ENCODE measurements around the gene RP9.

Gene RP9

DNA sequence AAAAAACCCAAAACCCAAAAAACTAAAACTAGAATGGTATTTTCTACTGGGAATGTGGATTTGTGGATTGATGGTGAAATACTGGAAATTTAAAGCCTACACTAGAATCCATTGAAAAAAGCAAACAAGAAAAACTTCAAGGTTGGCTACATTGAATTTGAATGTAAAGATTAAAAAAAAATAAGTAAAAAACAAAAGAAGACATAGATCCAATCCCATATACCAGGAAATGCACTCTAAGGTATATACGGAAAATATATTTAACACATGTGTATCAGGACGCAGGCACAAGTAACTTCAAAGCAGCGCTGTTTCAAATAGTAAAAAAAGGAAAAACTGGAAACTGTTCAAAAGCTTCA is 19.4 kb upstream of the RP9 start:
- H3K4me3 ChIP-seq (ENCODE audit: low read length), result peak overlapping the region; percentile 76
- TF ChIP-seq, protein P1, sequence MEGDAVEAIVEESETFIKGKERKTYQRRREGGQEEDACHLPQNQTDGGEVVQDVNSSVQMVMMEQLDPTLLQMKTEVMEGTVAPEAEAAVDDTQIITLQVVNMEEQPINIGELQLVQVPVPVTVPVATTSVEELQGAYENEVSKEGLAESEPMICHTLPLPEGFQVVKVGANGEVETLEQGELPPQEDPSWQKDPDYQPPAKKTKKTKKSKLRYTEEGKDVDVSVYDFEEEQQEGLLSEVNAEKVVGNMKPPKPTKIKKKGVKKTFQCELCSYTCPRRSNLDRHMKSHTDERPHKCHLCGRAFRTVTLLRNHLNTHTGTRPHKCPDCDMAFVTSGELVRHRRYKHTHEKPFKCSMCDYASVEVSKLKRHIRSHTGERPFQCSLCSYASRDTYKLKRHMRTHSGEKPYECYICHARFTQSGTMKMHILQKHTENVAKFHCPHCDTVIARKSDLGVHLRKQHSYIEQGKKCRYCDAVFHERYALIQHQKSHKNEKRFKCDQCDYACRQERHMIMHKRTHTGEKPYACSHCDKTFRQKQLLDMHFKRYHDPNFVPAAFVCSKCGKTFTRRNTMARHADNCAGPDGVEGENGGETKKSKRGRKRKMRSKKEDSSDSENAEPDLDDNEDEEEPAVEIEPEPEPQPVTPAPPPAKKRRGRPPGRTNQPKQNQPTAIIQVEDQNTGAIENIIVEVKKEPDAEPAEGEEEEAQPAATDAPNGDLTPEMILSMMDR (IDR thresholded peaks at IDR 0.05; ENCODE audit: insufficient read depth, low read depth, low read length, missing control alignments), result no peak
- no peak for DNase-seq (ENCODE audit: low read depth)

DNA sequence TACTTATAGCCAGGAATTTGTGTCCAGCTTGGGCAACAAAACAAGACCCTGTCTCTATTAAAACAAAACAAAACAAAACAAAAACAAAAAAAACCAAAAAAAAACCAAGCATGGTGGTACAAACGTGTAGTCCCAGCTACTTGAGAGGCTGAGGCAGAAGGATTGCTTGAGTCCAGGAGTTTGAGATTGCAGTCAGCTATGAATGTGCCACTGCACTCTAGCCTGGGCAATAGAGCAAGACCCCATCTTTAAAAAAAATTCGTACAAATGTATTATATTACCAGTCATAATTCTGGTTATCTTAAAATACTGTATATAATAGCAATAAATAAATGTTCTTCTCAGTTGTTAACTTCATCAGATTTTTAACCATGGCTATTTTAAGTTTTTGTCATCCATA is 17.9 kb upstream of the RP9 start:
- TF ChIP-seq, protein P1 (IDR thresholded peaks at IDR 0.05; ENCODE audit: insufficient read depth, low read depth, low read length, missing control alignments), result no peak

DNA sequence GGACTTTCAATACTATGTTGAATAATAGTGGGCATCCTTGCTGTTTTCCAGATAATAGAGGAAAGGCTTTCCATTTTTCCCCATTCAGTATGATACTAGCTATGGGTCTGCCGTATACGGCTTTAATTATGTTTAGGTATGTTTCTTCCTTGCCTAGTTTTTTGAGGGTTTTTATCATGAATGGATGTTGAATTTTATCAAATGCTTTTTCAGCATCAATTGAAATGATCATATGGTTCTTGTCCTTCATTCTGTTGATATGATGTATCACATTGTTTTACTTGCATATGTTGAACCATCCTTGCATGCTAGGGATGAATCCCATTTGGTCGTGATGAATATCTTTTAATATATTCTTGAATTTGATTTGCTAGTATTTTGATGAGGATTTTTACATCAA is 9.2 kb upstream of the RP9 start:
- no peak overlapping the region for H3K4me3 ChIP-seq (ENCODE audit: low read length)
- TF ChIP-seq, protein P1 (IDR thresholded peaks at IDR 0.05; ENCODE audit: insufficient read depth, low read depth, low read length, missing control alignments), result no peak

More for the DNA sequence above, 17.9 kb upstream of the RP9 start:
- no peak overlapping the region for H3K4me3 ChIP-seq (ENCODE audit: low read length)
- no peak for DNase-seq (ENCODE audit: low read depth)

DNA sequence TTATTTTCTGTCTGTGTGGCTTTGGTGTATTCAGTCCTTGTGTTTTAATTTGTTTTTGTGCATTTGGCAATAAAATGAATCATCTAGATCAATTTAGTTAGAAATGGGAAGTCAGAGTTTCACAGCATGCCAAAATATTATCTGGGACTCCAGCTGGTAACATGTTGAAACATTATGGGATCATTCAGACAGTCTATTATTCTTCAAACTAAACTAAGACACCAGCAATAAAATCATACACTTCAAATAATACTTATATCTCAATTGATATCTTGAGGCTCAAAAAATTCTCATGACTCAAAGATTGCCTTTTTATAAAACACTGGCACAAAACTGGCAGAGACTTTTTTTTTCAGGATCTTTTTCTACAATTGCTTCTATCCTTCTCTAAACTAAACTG is 5.8 kb upstream of the RP9 start:
- no peak overlapping the region for H3K4me3 ChIP-seq (ENCODE audit: low read length)
- TF ChIP-seq, protein P1 (IDR thresholded peaks at IDR 0.05; ENCODE audit: insufficient read depth, low read depth, low read length, missing control alignments), result no peak
- DNase-seq (ENCODE audit: low read depth), result no peak

More for the DNA sequence above, 9.2 kb upstream of the RP9 start:
- no peak for DNase-seq (ENCODE audit: low read depth)

DNA sequence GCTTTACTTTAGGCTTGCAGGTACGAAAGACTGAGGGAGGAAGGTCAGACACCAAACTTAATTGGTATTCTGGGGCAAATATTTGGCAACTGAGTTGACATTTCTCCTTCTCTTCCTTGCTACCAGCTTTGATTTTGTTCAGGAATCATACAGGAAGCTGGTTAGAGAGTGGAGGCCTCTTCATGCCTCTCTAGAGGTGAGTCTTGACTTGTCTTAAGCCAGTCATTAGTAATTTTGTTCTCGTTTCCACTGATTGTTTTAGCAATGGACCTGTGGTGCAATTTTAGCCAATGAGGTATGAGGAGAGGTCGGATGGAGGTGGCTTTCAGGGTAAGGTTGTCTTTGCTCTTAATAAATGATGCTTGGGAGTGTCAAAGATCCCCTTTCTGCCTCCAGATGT is 2.4 kb upstream of the RP9 start:
- DNase-seq (ENCODE audit: low read depth), result peak; percentile 54
- H3K4me3 ChIP-seq (ENCODE audit: low read length), result no peak overlapping the region
- TF ChIP-seq, protein P1 (IDR thresholded peaks at IDR 0.05; ENCODE audit: insufficient read depth, low read depth, low read length, missing control alignments), result no peak

DNA sequence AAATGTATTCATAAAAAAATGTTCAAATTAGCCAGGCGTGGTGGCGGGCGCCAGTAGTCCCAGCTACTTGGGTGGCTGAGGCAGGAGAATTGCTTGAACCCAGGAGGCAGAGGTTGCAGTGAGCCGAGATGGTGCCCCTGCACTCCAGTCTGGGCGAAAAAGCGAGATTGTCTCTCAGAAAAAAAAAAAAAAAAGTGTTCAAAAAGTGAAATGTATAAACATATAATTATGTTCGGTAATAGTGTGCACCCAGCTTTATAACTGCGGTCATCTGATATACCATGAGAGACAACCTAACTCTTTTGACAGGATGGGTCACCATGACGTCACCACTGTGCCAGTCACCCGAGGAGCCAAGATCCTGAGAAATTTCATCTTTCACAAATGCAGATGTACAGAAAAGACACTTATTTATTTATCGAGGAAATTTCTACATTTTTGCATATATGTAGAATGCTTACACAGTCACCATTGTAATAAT is 594 bp upstream of the RP9 start:
- H3K4me3 ChIP-seq (ENCODE audit: low read length), result peak overlapping the region; percentile 44
- TF ChIP-seq, protein P1 (IDR thresholded peaks at IDR 0.05; ENCODE audit: insufficient read depth, low read depth, low read length, missing control alignments), result no peak
- peak; percentile 51 for DNase-seq (ENCODE audit: low read depth)

DNA sequence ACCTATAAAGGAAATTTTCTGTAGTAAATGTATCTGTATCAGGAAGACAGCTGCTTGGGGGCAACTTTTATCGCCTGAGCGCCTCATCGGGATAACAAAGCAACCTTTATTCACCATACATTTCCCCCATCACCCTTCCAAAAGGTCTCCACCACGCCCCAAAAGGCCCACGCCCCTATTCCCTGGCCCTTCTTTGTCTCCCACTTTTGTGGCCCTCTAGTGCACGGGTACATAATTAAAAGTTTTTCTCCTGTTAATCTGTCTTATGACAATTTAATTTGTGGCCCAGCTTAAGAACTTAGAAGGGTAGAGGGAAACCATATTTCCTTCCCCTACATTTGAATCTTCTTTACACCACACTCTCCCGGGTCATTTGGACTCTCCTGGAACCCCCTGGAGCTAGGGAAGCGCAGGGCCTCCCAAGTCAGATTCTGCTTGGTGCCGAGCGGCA is 625 bp downstream of the RP9 start:
- peak overlapping the region; percentile 85 for H3K4me3 ChIP-seq (ENCODE audit: low read length)
- peak; percentile 14 for DNase-seq (ENCODE audit: low read depth)
- TF ChIP-seq, protein P1 (IDR thresholded peaks at IDR 0.05; ENCODE audit: insufficient read depth, low read depth, low read length, missing control alignments), result peak; percentile 3

Measured in epithelial cell of esophagus (primary cell).